H1 (cell line): ENCODE data around the gene ACTRT3. TPM values are rescaled to one million over a fixed set of nuclear protein-coding genes. Genes with fewer than 3 reads are reported as not detected.

ENCODE experiments used
- CTCF ChIA-PET: fragments of 300-600 bp; sonication (Branson Sonifier 250); formaldehyde crosslinking; loops from one replicate; lab custom pipeline; 2021; ENCODE audit not compliant: partially characterized antibody; lab: Charles Lee
- POLR2A ChIA-PET: fragments of 300-600 bp; sonication (Branson Sonifier 250); formaldehyde crosslinking; loops from one replicate; lab custom pipeline; 2021; ENCODE audit warnings: inconsistent platforms; ENCODE audit not compliant: partially characterized antibody; lab: Charles Lee
- DNase-seq, 2 experiments: peaks; one replicate each; pipeline versions ENCODE4 v3.0.0 to v3.0.0-alpha.2; 2010 to 2022; ENCODE audit warnings: low spot score in 2 of 2, low read depth in 1 of 2, mixed read lengths in 1 of 2
- FAIRE-seq: peaks from 2 replicates; lab custom pipeline; 2011; peaks lifted over from hg19 to GRCh38; lab: Jason Lieb, UNC
- H2AFZ ChIP-seq: 2 replicates; pipeline ENCODE4 v1.8.1; 2012; ENCODE audit warnings: low read length, inconsistent platforms
- H2AK5ac ChIP-seq: 2 replicates; pipeline ENCODE4 v1.6.1; 2013; ENCODE audit warnings: low read depth, low read length
- H2BK120ac ChIP-seq: replicated peaks from 2 replicates; pipeline ENCODE3; 2013; ENCODE audit warnings: low read depth, low read length, inconsistent platforms
- H2BK12ac ChIP-seq: 2 replicates; pipeline ENCODE4 v1.6.1; 2013; ENCODE audit warnings: low read depth, low read length
- H2BK15ac ChIP-seq: 2 replicates; pipeline ENCODE4 v1.6.1; 2013; ENCODE audit warnings: low read length
- H2BK20ac ChIP-seq: 2 replicates; pipeline ENCODE4 v1.6.1; 2013; ENCODE audit warnings: low read length
- H2BK5ac ChIP-seq: 2 replicates; pipeline ENCODE4 v1.6.1; 2013; ENCODE audit warnings: low read depth, low read length
- H3K14ac ChIP-seq: 2 replicates; pipeline ENCODE4 v1.6.1; 2013; ENCODE audit warnings: inconsistent platforms; ENCODE audit not compliant: insufficient read length
- H3K18ac ChIP-seq: 2 replicates; pipeline ENCODE4 v1.6.1; 2013; ENCODE audit warnings: low read length; ENCODE audit errors: extremely low read depth
- H3K23ac ChIP-seq: 2 replicates; pipeline ENCODE4 v1.6.1; 2013; ENCODE audit warnings: inconsistent platforms; ENCODE audit not compliant: insufficient read length
- H3K23me2 ChIP-seq: 2 replicates; pipeline ENCODE4 v1.6.1; 2013; ENCODE audit warnings: low read depth, low read length
- H3K27ac ChIP-seq: 2 replicates; pipeline ENCODE4 v1.6.1; 2011; ENCODE audit warnings: low read depth, low read length, inconsistent platforms
- H3K27me3 ChIP-seq, 4 experiments: replicated peaks in 1 of 4; 1 replicate in 1 of 4; 2 replicates in 3 of 4; pipeline versions ENCODE4 v1.6.1 to v1.8.1; 2011 to 2013; ENCODE audit warnings: low read length in 3 of 4, mild to moderate bottlenecking in 3 of 4, inconsistent platforms in 2 of 4, mixed read lengths in 2 of 4, moderate library complexity in 1 of 4; ENCODE audit not compliant: control insufficient read depth in 3 of 4, insufficient read depth in 3 of 4; ENCODE audit errors: extremely low read depth in 1 of 4
- H3K36me3 ChIP-seq, 4 experiments: 2 replicates each; pipeline versions ENCODE4 v1.6.1 to v1.8.1; 2011 to 2013; ENCODE audit warnings: mild to moderate bottlenecking in 4 of 4, low read length in 3 of 4, moderate library complexity in 2 of 4, control low read depth in 1 of 4, inconsistent platforms in 1 of 4; ENCODE audit not compliant: insufficient read depth in 4 of 4, control insufficient read depth in 2 of 4
- H3K4ac ChIP-seq: replicated peaks from 2 replicates; pipeline ENCODE3; 2013; ENCODE audit warnings: low read length, low read depth, mixed read lengths, inconsistent platforms; ENCODE audit not compliant: insufficient read length
- H3K4me1 ChIP-seq, 4 experiments: replicated peaks in 1 of 4; 1 replicate in 1 of 4; 2 replicates in 3 of 4; pipeline versions ENCODE4 v1.6.1 to v1.8.1; 2011 to 2013; ENCODE audit warnings: low read length in 3 of 4, inconsistent platforms in 2 of 4, mixed read lengths in 1 of 4; ENCODE audit not compliant: insufficient read depth in 4 of 4, control insufficient read depth in 3 of 4
- H3K4me2 ChIP-seq, 2 experiments: 2 replicates each; pipeline versions ENCODE4 v1.6.1 to v1.8.1; 2011 to 2013; ENCODE audit warnings: low read depth in 2 of 2, low read length in 2 of 2, control low read depth in 1 of 2, inconsistent platforms in 1 of 2, mild to moderate bottlenecking in 1 of 2; ENCODE audit not compliant: insufficient read depth in 1 of 2
- H3K4me3 ChIP-seq, 4 experiments: fragments of 200-600, 300-600 bp in 1 of 4; sonication (generic), shearing (Covaris generic), sonication (Bioruptor Twin) in 1 of 4; 2 replicates each; pipeline versions ENCODE4 v1.5.1 to v1.8.1; 2011 to 2016; ENCODE audit warnings: low read length in 4 of 4, low read depth in 3 of 4, control low read depth in 2 of 4, inconsistent platforms in 2 of 4, mild to moderate bottlenecking in 2 of 4, mixed read lengths in 1 of 4, moderate library complexity in 1 of 4; ENCODE audit not compliant: insufficient read depth in 2 of 4; ENCODE audit errors: extremely low read depth in 1 of 4
- H3K56ac ChIP-seq: replicated peaks from 2 replicates; pipeline ENCODE3; 2013; ENCODE audit warnings: low read depth, mild to moderate bottlenecking, mixed read lengths, low read length, inconsistent platforms; ENCODE audit not compliant: insufficient read length
- H3K79me1 ChIP-seq: 2 replicates; pipeline ENCODE4 v1.6.1; 2013; ENCODE audit warnings: low read depth, low read length, control low read depth
- H3K79me2 ChIP-seq, 2 experiments: 2 replicates each; pipeline versions ENCODE4 v1.6.1 to v1.8.1; 2012 to 2013; ENCODE audit warnings: low read length in 2 of 2, mild to moderate bottlenecking in 2 of 2, inconsistent platforms in 1 of 2; ENCODE audit not compliant: insufficient read depth in 2 of 2, control insufficient read depth in 1 of 2
- H3K9ac ChIP-seq, 4 experiments: replicated peaks in 1 of 4; 1 replicate in 1 of 4; 2 replicates in 3 of 4; pipeline versions ENCODE4 v1.6.1 to v1.8.1; 2011 to 2013; ENCODE audit warnings: low read depth in 3 of 4, low read length in 3 of 4, control low read depth in 2 of 4, mild to moderate bottlenecking in 2 of 4, moderate library complexity in 2 of 4, inconsistent platforms in 1 of 4; ENCODE audit errors: extremely low read depth in 1 of 4
- H3K9me3 ChIP-seq, 2 experiments: 2 replicates each; pipeline versions ENCODE4 v1.6.1 to v1.8.1; 2012 to 2013; ENCODE audit warnings: mild to moderate bottlenecking in 2 of 2, moderate library complexity in 2 of 2, control low read depth in 1 of 2, inconsistent platforms in 1 of 2, low read depth in 1 of 2, low read length in 1 of 2, mixed read lengths in 1 of 2; ENCODE audit not compliant: insufficient read depth in 2 of 2
- H4K20me1 ChIP-seq, 2 experiments: replicated peaks in 1 of 2; 2 replicates each; pipeline versions ENCODE3 to v1.8.1; 2011 to 2013; ENCODE audit warnings: inconsistent platforms in 2 of 2, low read length in 2 of 2, mild to moderate bottlenecking in 1 of 2; ENCODE audit not compliant: insufficient read depth in 2 of 2, control insufficient read depth in 1 of 2
- H4K5ac ChIP-seq: 2 replicates; pipeline ENCODE4 v1.6.1; 2013; ENCODE audit warnings: low read length, low read depth, mixed read lengths, inconsistent platforms; ENCODE audit not compliant: insufficient read length
- H4K8ac ChIP-seq: 2 replicates; pipeline ENCODE4 v1.8.0; 2013; ENCODE audit warnings: mild to moderate bottlenecking, moderate library complexity, low read length, inconsistent platforms; ENCODE audit not compliant: insufficient read depth; ENCODE audit errors: extremely low read depth
- H4K91ac ChIP-seq: replicated peaks from 2 replicates; pipeline ENCODE3; 2013; ENCODE audit warnings: low read length, mixed read lengths, inconsistent platforms; ENCODE audit not compliant: insufficient read length
- BCL11A ChIP-seq, 2 experiments: IDR thresholded peaks; one replicate each; pipeline ENCODE4 v1.6.1; 2011; ENCODE audit warnings: low read depth in 2 of 2, low read length in 2 of 2, mild to moderate bottlenecking in 2 of 2
- CHD2 ChIP-seq: IDR thresholded peaks from 2 replicates; pipeline ENCODE4 v1.6.1; 2012; ENCODE audit warnings: low read length, improper control_type of control experiment
- CTBP2 ChIP-seq: IDR thresholded peaks from 2 replicates; pipeline ENCODE4 v1.7.0; 2011; ENCODE audit warnings: borderline replicate concordance, mild to moderate bottlenecking, moderate library complexity, mixed read lengths, low read length; ENCODE audit not compliant: insufficient read depth, insufficient read length
- GTF2F1 ChIP-seq: IDR thresholded peaks from 2 replicates; pipeline ENCODE4 v1.6.1; 2012; ENCODE audit warnings: low read depth, low read length, improper control_type of control experiment, borderline replicate concordance
- JUN ChIP-seq: IDR thresholded peaks from 2 replicates; pipeline ENCODE4 v1.6.1; 2011; ENCODE audit warnings: low read depth, mild to moderate bottlenecking, improper control_type of control experiment, low read length
- KDM4A ChIP-seq: IDR thresholded peaks from one replicate; pipeline ENCODE4 v1.7.1; 2012; ENCODE audit warnings: low read depth, mild to moderate bottlenecking, moderate library complexity, low read length, inconsistent platforms; ENCODE audit not compliant: severe bottlenecking
- MAFK ChIP-seq: IDR thresholded peaks from 2 replicates; pipeline ENCODE4 v1.6.1; 2012; ENCODE audit warnings: low read depth, mild to moderate bottlenecking, improper control_type of control experiment, low read length
- NANOG ChIP-seq: IDR thresholded peaks from 2 replicates; pipeline ENCODE4 v1.6.1; 2011; ENCODE audit warnings: low read length, low read depth, mild to moderate bottlenecking, inconsistent platforms; ENCODE audit not compliant: insufficient read depth, poor library complexity, severe bottlenecking
- POU5F1 ChIP-seq: IDR thresholded peaks from 2 replicates; pipeline ENCODE4 v1.6.1; 2011; ENCODE audit warnings: low read depth, mild to moderate bottlenecking, low read length, moderate library complexity
- SP2 ChIP-seq: IDR thresholded peaks from 2 replicates; pipeline ENCODE4 v1.6.1; 2012; ENCODE audit warnings: mild to moderate bottlenecking, low read length, inconsistent platforms
- SP4 ChIP-seq: IDR thresholded peaks from 2 replicates; pipeline ENCODE4 v1.6.1; 2012; ENCODE audit warnings: low read length, inconsistent platforms
- WGBS, 2 experiments: shearing (Covaris generic) in 1 of 2; methylation state at CpG; one replicate each; pipeline versions ENCODE4 v1.1.6 to v1.1.7; 2013 to 2015; ENCODE audit warnings: low lambda C conversion rate in 2 of 2, mixed read lengths in 2 of 2, inconsistent platforms in 1 of 2, low coverage in 1 of 2, missing lambda C conversion rate in 1 of 2; ENCODE audit not compliant: insufficient replicate concordance in 2 of 2, insufficient coverage in 1 of 2, insufficient read length in 1 of 2; ENCODE audit errors: extremely low coverage in 1 of 2, missing lambda C conversion rate in 1 of 2; 5-methylcytosine and 5-hydroxymethylcytosine counted together
- polyA plus RNA-seq, 7 experiments: library from polyadenylated mRNA; depleted of rRNA in 3 of 7; stranded (reverse) in 5 of 7; unstranded in 2 of 7; fragments of >200 nt in 5 of 7; fragments of 200-250 nt in 2 of 7; gene quantifications; 1 replicate in 5 of 7; 2 replicates in 1 of 7; 4 replicates in 1 of 7; pipeline versions ENCODE4 v1.2.1 to v1.2.3, GENCODE V29; 2011 to 2013; ENCODE audit warnings: missing spikeins in 2 of 7, mixed read lengths in 2 of 7
- total RNA-seq: library from RNA; stranded (reverse); fragmentation: NEBNext Ultra II Directional; extraction: Animal tissue kit (Norgen Biotek cat#: 25700); gene quantifications from 2 replicates; pipeline ENCODE4 v1.2.1, GENCODE V29; 2021
- TF ChIP-seq, protein P1 (sequence below): IDR thresholded peaks from 2 replicates; pipeline ENCODE4 v1.6.1; 2012; ENCODE audit warnings: inconsistent platforms

ACTRT3 gene
- total and polyA plus RNA-seq, 2 of the 8 experiments (the other 6 are each of a cell fraction or from before 2014, with no cell fraction given): 3.4 to 5.9 TPM

- Histone ChIP-seq H3K23ac (no peak within 1 kb of the TSS), H2BK12ac (peak within 1 kb of the TSS; percentile 71; the same call in 1 of the 2 replicates), H3K36me3 (no peaks in the 10 kb centered on the region), H4K20me1 (no peaks in the 10 kb centered on the region), H2AK5ac (no peak within 1 kb of the TSS), H3K23me2 (peaks cover 4% of the 10 kb centered on the region; the same call in 1 of the 2 replicates), H3K79me2 (no peaks in the 10 kb centered on the region), H2AFZ (no peak within 1 kb of the TSS), H3K4me3 (peak within 1 kb of the TSS; percentile 65 to 83 (median 79)), H2BK15ac (no peak within 1 kb of the TSS), H4K5ac (peak within 1 kb of the TSS; percentile 31), H2BK20ac (no peak within 1 kb of the TSS), H3K79me1 (no peaks in the 10 kb centered on the region), H3K18ac (peak within 1 kb of the TSS; percentile 81), H2BK120ac (no peak within 1 kb of the TSS), H4K91ac (no peak within 1 kb of the TSS), H3K14ac (no peak within 1 kb of the TSS), H3K4me2 (peak within 1 kb of the TSS; percentile 69 to 94), H3K9me3 (peaks cover 0 to 3% of the 10 kb centered on the region in 2 experiments; a peak in 1 of 4 replicates), H3K27ac (peak within 1 kb of the TSS; percentile 86), H2BK5ac (peak within 1 kb of the TSS; percentile 82), H3K4me1 (peaks cover 0 to 2% (median 0%) of the 10 kb centered on the region in 4 experiments; a peak in 3 of 7 replicates), H3K27me3 (no peaks in the 10 kb centered on the region), H3K56ac (peak within 1 kb of the TSS; percentile 33), H3K4ac (no peak within 1 kb of the TSS), H3K9ac (peak within 1 kb of the TSS; percentile 76 to 89 (median 86)), H4K8ac (peak within 1 kb of the TSS; percentile 93; the same call in 1 of the 2 replicates)
- peak; percentile 50 for FAIRE-seq
- CTCF ChIA-PET: interaction anchor here (0.6 to 2.6 kb wide), 3 partner anchors 8 to 181 kb away, joined by 3 to 11 read pairs (median 7); partner anchors contain the start of genes LRRC34, LRRIQ4 and MYNN
- WGBS, 2 experiments: 20% methylated on average over 22 of the region's 42 CpGs; no CpG with 5 or more reads in 1 of the 2 experiments
- POLR2A ChIA-PET: interaction anchor here (0.9 to 4.7 kb wide), 6 partner anchors 8 to 592 kb away, joined by 3 to 30 read pairs (median 3); partner anchors contain the start of genes LRRC34, LRRIQ4 and MYNN
- DNase-seq: peak; percentile 78 to 82
- TF ChIP-seq NANOG (no peak), POU5F1 (no peak), SP4 (peak; percentile 76), KDM4A (peak; percentile 57), JUN (no peak), MAFK (no peak), CTBP2 (no peak), GTF2F1 (peak; percentile 84; the same call in 1 of the 2 replicates), SP2 (no peak), CHD2 (peak; percentile 98), BCL11A (IDR thresholded peaks at IDR 0.05; ENCODE audit: low read depth in 2 of 2, low read length in 2 of 2) (no peak)
- TF ChIP-seq, protein P1, sequence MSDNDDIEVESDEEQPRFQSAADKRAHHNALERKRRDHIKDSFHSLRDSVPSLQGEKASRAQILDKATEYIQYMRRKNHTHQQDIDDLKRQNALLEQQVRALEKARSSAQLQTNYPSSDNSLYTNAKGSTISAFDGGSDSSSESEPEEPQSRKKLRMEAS: peak; percentile 62
Measured at GRCh38 chr3:169764882-169765612, 4.3 kb downstream of the ACTRT3 start, which contains the start of gene TERC. TERC (minus strand) TSS chr3:169765060.
